ENCODE results near the gene SECTM1.
"Not testable (repeated sequence)": the region's sequence is repeated elsewhere in the genome, so short reads cannot be mapped to it uniquely, and the experiment has no call there.

Gene SECTM1

GRCh38 chr17:82374626-82375331, 41.2 kb upstream of the SECTM1 start:
- H3K27me3 ChIP-seq (ENCODE audit: insufficient read depth, poor library complexity, severe bottlenecking) = peaks cover 74% of the 10 kb centered on the region
- H3K4me1 ChIP-seq (ENCODE audit: insufficient read depth, poor library complexity, severe bottlenecking) = no peaks in the 10 kb centered on the region
- H3K4me3 ChIP-seq (ENCODE audit: severe bottlenecking) = no peak overlapping the region
- TF ChIP-seq CTCF (IDR thresholded peaks at IDR 0.05; ENCODE audit: poor library complexity, severe bottlenecking) = no peak
- DNase-seq (ENCODE audit: low spot score) (no peak), ATAC-seq (ENCODE audit: low read depth) (no peak)
- no peaks in the 10 kb centered on the region for H3K9me3 ChIP-seq (ENCODE audit: severe bottlenecking)
- no peaks in the 10 kb centered on the region for H3K36me3 ChIP-seq (ENCODE audit: low read depth)
- H3K27ac ChIP-seq (ENCODE audit: poor library complexity, severe bottlenecking) = no peak overlapping the region

DNA sequence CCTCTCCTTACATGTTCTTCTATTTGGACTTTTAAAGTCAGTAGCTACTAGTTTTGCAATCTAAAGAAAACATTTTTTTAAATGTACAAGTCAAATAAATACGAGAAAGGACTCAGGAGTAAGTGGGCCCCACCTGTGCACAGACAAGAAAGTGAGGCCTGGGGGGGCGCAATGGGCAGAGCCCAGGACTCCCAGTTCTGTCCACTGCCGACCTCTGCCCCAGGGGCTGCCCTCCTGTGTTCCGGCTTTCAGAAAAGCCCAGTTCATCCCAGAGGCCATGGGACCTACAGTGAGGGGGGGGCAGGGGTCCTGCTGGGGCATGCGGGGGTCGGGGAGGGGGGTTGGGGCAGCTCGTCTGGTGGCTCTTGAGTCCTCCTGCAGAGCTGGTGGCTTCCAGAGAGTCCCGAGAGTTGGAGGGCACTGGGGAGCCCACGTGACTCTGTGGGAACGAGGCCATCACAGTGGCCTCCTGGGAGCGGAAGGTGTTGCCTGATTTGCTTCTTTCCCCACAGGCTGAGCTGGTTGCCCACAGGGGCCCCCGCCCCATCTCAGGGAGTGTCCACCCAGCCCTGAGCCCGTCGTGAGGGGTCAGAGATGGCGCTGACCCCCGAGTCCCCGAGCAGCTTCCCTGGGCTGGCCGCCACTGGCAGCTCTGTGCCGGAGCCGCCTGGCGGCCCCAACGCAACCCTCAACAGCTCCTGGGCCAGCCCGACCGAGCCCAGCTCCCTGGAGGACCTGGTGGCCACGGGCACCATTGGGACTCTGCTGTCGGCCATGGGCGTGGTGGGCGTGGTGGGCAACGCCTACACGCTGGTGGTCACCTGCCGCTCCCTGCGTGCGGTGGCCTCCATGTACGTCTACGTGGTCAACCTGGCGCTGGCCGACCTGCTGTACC, 40.4 kb upstream of the SECTM1 start:
- H3K9me3 ChIP-seq (ENCODE audit: severe bottlenecking) = no peaks in the 10 kb centered on the region
- ATAC-seq (ENCODE audit: low read depth) (no peak; the same call in 2 of the 3 replicates), DNase-seq (ENCODE audit: low spot score) (peak; percentile 74)
- H3K4me1 ChIP-seq (ENCODE audit: insufficient read depth, poor library complexity, severe bottlenecking) = no peaks in the 10 kb centered on the region
- no peak for TF ChIP-seq CTCF (IDR thresholded peaks at IDR 0.05; ENCODE audit: poor library complexity, severe bottlenecking)
- no peaks in the 10 kb centered on the region for H3K36me3 ChIP-seq (ENCODE audit: low read depth)
- no peak overlapping the region for H3K4me3 ChIP-seq (ENCODE audit: severe bottlenecking)
- H3K27me3 ChIP-seq (ENCODE audit: insufficient read depth, poor library complexity, severe bottlenecking) = peaks cover 73% of the 10 kb centered on the region
- no peak overlapping the region for H3K27ac ChIP-seq (ENCODE audit: poor library complexity, severe bottlenecking)

- not testable (repeated sequence) for DNase-seq (ENCODE audit: low spot score); H3K27ac ChIP-seq (ENCODE audit: poor library complexity, severe bottlenecking); H3K36me3 ChIP-seq (ENCODE audit: low read depth); ATAC-seq (ENCODE audit: low read depth); H3K4me3 ChIP-seq (ENCODE audit: severe bottlenecking); H3K9me3 ChIP-seq (ENCODE audit: severe bottlenecking); H3K4me1 ChIP-seq (ENCODE audit: insufficient read depth, poor library complexity, severe bottlenecking)
- H3K27me3 ChIP-seq (ENCODE audit: insufficient read depth, poor library complexity, severe bottlenecking) = peaks cover 64% of the 10 kb centered on the region
Measured at GRCh38 chr17:82373072-82373452, 39.5 kb upstream of the SECTM1 start.

- no peaks in the 10 kb centered on the region for H3K4me1 ChIP-seq (ENCODE audit: insufficient read depth, poor library complexity, severe bottlenecking)
Measured at GRCh38 chr17:82372249-82373071, 38.9 kb upstream of the SECTM1 start.

More at GRCh38 chr17:82372249-82373071, 38.9 kb upstream of the SECTM1 start:
- Histone ChIP-seq H3K4me3 (ENCODE audit: severe bottlenecking) (no peak overlapping the region), H3K27ac (ENCODE audit: poor library complexity, severe bottlenecking) (no peak overlapping the region), H3K9me3 (ENCODE audit: severe bottlenecking) (no peaks in the 10 kb centered on the region), H3K27me3 (ENCODE audit: insufficient read depth, poor library complexity, severe bottlenecking) (peaks cover 64% of the 10 kb centered on the region), H3K36me3 (ENCODE audit: low read depth) (no peaks in the 10 kb centered on the region)
- peak; percentile 66 for DNase-seq (ENCODE audit: low spot score)
- no peak for TF ChIP-seq CTCF (IDR thresholded peaks at IDR 0.05; ENCODE audit: poor library complexity, severe bottlenecking)
- ATAC-seq (ENCODE audit: low read depth) = no peak
